Measurements from ENCODE around the gene TMEM19. TPM values are rescaled to one million over a fixed set of nuclear protein-coding genes. Genes with fewer than 3 reads are reported as not detected.

The TMEM19 gene
- total RNA-seq, 1 donor from 2014 or later: 46.7 TPM

DNA sequence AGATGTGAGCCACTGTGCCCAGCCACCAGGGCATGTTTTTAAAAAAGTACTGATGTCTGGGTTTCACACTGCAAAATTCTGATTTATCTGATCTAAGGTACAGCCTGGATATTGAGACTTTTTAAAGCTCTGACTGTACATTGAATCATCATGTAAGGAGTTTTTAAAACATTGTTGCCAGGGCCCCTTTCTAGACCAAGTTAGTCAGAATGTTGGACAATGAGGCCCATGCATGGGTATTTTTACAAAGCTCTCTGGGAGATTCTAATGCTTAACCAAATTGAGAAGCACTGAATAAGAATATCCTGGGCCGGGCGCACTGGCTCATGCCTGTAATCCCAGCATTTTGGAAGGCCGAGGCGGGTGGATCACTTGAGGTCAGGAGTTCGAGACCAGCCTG lies 16.7 kb downstream of the TMEM19 start:
- Mint-ChIP-seq H3K27me3 (no peaks in the 10 kb centered on the region), H3K36me3 (ENCODE audit: low read depth) (peaks cover 71% of the 10 kb centered on the region), H3K27ac (no peak overlapping the region), H3K4me1 (peaks cover 27% of the 10 kb centered on the region), H3K9me3 (no peaks in the 10 kb centered on the region), H3K4me3 (no peak overlapping the region)
- TF ChIP-seq, protein P1, sequence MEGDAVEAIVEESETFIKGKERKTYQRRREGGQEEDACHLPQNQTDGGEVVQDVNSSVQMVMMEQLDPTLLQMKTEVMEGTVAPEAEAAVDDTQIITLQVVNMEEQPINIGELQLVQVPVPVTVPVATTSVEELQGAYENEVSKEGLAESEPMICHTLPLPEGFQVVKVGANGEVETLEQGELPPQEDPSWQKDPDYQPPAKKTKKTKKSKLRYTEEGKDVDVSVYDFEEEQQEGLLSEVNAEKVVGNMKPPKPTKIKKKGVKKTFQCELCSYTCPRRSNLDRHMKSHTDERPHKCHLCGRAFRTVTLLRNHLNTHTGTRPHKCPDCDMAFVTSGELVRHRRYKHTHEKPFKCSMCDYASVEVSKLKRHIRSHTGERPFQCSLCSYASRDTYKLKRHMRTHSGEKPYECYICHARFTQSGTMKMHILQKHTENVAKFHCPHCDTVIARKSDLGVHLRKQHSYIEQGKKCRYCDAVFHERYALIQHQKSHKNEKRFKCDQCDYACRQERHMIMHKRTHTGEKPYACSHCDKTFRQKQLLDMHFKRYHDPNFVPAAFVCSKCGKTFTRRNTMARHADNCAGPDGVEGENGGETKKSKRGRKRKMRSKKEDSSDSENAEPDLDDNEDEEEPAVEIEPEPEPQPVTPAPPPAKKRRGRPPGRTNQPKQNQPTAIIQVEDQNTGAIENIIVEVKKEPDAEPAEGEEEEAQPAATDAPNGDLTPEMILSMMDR (IDR thresholded peaks at IDR 0.05): no peak
- ATAC-seq (ENCODE audit: low read depth) (no peak), DNase-seq (no peak)
- POLR2A ChIA-PET: interaction anchor here (2.1 kb wide), 1 partner anchor 39 kb away, joined by 12 read pairs; the partner anchor contains the start of genes THAP2 and ZFC3H1
- CTCF ChIA-PET: interaction anchor here (1.4 kb wide), 1 partner anchor 45 kb away, joined by 8 read pairs; no protein-coding TSS in a partner anchor
- intact Hi-C loops (cut with micrococcal nuclease): no loop called here

DNA sequence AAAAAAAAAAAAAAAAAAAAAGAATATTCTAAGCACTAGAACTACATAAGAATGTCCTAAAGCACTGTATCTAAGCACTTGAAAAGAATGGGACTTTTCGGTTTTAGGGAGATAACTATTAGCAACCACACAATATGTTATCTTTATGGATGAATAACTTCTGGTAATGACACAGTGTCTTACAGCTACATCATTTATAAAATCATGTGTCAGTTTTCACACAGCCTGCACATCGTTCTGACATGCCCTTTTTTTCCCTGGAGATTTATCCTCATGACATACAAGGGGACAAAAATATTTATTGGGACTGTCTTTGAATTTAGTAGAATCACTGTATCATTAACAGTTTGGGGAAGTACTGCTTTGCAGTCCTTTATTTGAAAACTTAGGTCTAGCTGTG lies 17.3 kb downstream of the TMEM19 start:
- Mint-ChIP-seq H3K9me3 (no peaks in the 10 kb centered on the region), H3K4me1 (peaks cover 27% of the 10 kb centered on the region), H3K4me3 (no peak overlapping the region), H3K27me3 (no peaks in the 10 kb centered on the region), H3K36me3 (ENCODE audit: low read depth) (peaks cover 70% of the 10 kb centered on the region), H3K27ac (peak overlapping the region; percentile 1)
- TF ChIP-seq, protein P1 (IDR thresholded peaks at IDR 0.05): no peak
- DNase-seq: no peak
- intact Hi-C loops (cut with micrococcal nuclease): no loop called here
- ATAC-seq (ENCODE audit: low read depth): no peak
- POLR2A ChIA-PET: interaction anchor here (2.1 kb wide), 1 partner anchor 40 kb away, joined by 12 read pairs; the partner anchor contains the start of genes THAP2 and ZFC3H1
- CTCF ChIA-PET: interaction anchor here (1.4 kb wide), 1 partner anchor 44 kb away, joined by 8 read pairs; no protein-coding TSS in a partner anchor

DNA sequence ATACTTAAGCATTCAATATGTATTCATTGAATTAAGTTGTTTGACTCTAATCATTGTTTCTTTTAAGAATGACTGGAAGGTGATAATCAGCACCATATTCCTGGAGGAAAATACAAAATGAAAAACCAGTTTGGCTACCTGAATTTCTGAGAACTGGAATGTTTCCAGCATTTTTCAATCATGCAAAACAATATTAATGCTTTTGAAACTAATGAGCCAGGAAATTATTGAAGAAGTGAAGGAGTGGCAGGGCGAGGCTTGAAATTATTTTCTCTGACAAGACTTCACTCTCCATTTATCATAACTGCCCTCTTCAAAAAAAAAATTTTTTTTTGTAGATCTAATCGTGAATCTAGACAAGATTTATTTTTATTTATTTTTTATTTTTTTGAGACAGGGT lies 19.0 kb downstream of the TMEM19 start:
- peaks cover 22% of the 10 kb centered on the region for H3K4me1 Mint-ChIP-seq
- POLR2A ChIA-PET: interaction anchor here (2.1 kb wide), 1 partner anchor 42 kb away, joined by 12 read pairs; the partner anchor contains the start of genes THAP2 and ZFC3H1
- H3K4me3 Mint-ChIP-seq: no peak overlapping the region
- ATAC-seq (ENCODE audit: low read depth) (no peak), DNase-seq (no peak)
- no peaks in the 10 kb centered on the region for H3K9me3 Mint-ChIP-seq
- H3K27ac Mint-ChIP-seq: no peak overlapping the region
- intact Hi-C loops (cut with micrococcal nuclease): loop anchor here (2.0 kb wide), 1 partner anchor 14 kb away; no protein-coding TSS in a partner anchor
- CTCF ChIA-PET: interaction anchor here (0.6 to 1.4 kb wide), 3 partner anchors 19 to 47 kb away, joined by 3 to 4 read pairs (median 3); partner anchors contain the start of gene TMEM19
- TF ChIP-seq, protein P1 (IDR thresholded peaks at IDR 0.05): no peak
- peaks cover 64% of the 10 kb centered on the region for H3K36me3 Mint-ChIP-seq (ENCODE audit: low read depth)
- no peaks in the 10 kb centered on the region for H3K27me3 Mint-ChIP-seq

DNA sequence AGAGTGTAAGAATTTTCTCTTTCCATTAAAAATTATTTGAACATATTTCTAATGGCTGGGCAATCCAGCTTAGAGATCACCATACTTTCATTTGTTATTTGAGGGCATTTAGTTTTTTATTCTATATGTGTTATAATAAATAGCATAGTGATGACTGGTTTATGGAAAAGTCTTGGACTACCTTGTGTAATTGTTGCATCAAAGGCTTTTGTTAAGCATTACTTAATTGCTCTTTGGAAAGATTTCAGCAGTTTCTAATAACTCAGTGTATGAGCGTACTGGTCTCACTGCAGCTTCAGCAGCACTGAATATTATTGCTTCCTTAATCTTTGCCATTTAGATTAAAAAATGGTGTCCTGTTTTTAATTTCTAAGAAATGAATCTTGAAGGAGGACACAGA lies 22.8 kb downstream of the TMEM19 start:
- H3K27ac Mint-ChIP-seq: no peak overlapping the region
- H3K36me3 Mint-ChIP-seq (ENCODE audit: low read depth): peaks cover 45% of the 10 kb centered on the region
- POLR2A ChIA-PET: interaction anchor here (1.7 kb wide), 1 partner anchor 46 kb away, joined by 4 read pairs; no protein-coding TSS in a partner anchor

More for the DNA sequence above, 22.8 kb downstream of the TMEM19 start:
- Mint-ChIP-seq H3K9me3 (peaks cover 13% of the 10 kb centered on the region), H3K4me1 (peaks cover 25% of the 10 kb centered on the region), H3K27me3 (no peaks in the 10 kb centered on the region), H3K4me3 (no peak overlapping the region)
- DNase-seq (no peak), ATAC-seq (ENCODE audit: low read depth) (no peak)
- intact Hi-C loops (cut with micrococcal nuclease): no loop called here
- TF ChIP-seq, protein P1 (IDR thresholded peaks at IDR 0.05): no peak
- CTCF ChIA-PET: interaction anchor here (1.5 to 1.6 kb wide), 2 partner anchors 11 to 22 kb away, joined by 3 read pairs; no protein-coding TSS in a partner anchor
